IPS-15b (cell line): ENCODE data around the gene TMIGD3.
A peak's percentile ranks its signal among the peaks of the same experiment; 100 is the strongest.

Experiments used
- H3K27me3 ChIP-seq: one replicate; pipeline ENCODE4 v1.6.1; 2013; ENCODE audit warnings: low read length; ENCODE audit not compliant: control insufficient read depth, insufficient read depth
- H3K36me3 ChIP-seq: one replicate; pipeline ENCODE4 v1.6.1; 2013; ENCODE audit warnings: low read length; ENCODE audit not compliant: control insufficient read depth, insufficient read depth
- H3K4me1 ChIP-seq: one replicate; pipeline ENCODE4 v1.6.1; 2013; ENCODE audit warnings: mild to moderate bottlenecking, low read length; ENCODE audit not compliant: control insufficient read depth, insufficient read depth
- H3K4me3 ChIP-seq: one replicate; pipeline ENCODE4 v1.5.1; 2013; ENCODE audit warnings: low read depth, low read length
- H3K9ac ChIP-seq: one replicate; pipeline ENCODE4 v1.6.1; 2013; ENCODE audit warnings: low read depth, mild to moderate bottlenecking, low read length
- H3K9me3 ChIP-seq: one replicate; pipeline ENCODE4 v1.6.1; 2013; ENCODE audit warnings: mild to moderate bottlenecking, low read length; ENCODE audit not compliant: control insufficient read depth, insufficient read depth

TMIGD3 gene

DNA sequence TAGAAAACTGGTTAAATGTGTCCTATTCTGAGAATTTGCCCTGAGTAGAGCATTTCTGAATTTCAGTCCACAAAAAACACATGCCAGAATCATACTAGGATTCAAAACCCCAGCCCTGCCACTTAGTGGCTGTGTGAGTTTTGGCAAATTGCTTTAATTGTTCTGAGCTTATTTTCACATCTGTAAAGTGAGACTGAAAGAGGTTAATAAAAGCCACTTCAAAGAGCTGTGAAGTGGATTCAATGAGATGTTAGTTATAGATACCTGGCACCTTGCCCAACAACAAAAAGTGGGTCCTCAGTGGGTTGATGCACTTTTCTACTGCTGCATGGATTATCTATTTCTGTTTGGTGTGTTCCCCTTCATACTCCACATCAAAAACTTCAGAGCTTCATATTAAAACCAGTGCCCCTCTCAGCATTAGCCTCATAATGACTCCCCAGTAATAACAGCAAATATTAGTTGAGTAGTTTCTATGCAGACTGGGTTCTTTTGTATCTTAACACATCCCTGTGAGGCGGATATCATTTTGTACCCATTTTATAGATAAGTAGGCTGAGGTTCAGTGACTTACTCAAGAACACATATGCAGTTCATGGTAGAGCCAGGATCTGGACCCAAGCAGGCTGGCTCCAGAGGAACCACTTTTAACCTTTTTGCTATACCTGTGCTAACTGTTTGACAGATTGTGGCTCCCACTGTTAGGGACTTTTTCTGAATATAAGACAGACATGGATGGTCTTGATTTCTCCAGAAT, 14.2 kb upstream of the TMIGD3 start:
- Histone ChIP-seq H3K36me3 (no peaks in the 10 kb centered on the region), H3K27me3 (no peaks in the 10 kb centered on the region), H3K9me3 (no peaks in the 10 kb centered on the region), H3K4me1 (no peaks in the 10 kb centered on the region), H3K9ac (no peak overlapping the region), H3K4me3 (no peak overlapping the region)

GRCh38 chr1:111516005-111516535, 12.6 kb upstream of the TMIGD3 start:
- Histone ChIP-seq H3K36me3 (no peaks in the 10 kb centered on the region), H3K27me3 (no peaks in the 10 kb centered on the region), H3K4me1 (no peaks in the 10 kb centered on the region), H3K9ac (no peak overlapping the region), H3K4me3 (peak overlapping the region; percentile 13), H3K9me3 (no peaks in the 10 kb centered on the region)

- Histone ChIP-seq H3K27me3 (no peaks in the 10 kb centered on the region), H3K36me3 (no peaks in the 10 kb centered on the region), H3K4me1 (no peaks in the 10 kb centered on the region), H3K4me3 (peak overlapping the region; percentile 13), H3K9ac (no peak overlapping the region), H3K9me3 (no peaks in the 10 kb centered on the region)
Observed at GRCh38 chr1:111515291-111516004, 12.0 kb upstream of the TMIGD3 start.

GRCh38 chr1:111513410-111514020, 10.1 kb upstream of the TMIGD3 start:
- Histone ChIP-seq H3K9me3 (no peaks in the 10 kb centered on the region), H3K36me3 (no peaks in the 10 kb centered on the region), H3K4me3 (no peak overlapping the region), H3K27me3 (no peaks in the 10 kb centered on the region), H3K4me1 (peaks cover 2% of the 10 kb centered on the region), H3K9ac (no peak overlapping the region)

DNA sequence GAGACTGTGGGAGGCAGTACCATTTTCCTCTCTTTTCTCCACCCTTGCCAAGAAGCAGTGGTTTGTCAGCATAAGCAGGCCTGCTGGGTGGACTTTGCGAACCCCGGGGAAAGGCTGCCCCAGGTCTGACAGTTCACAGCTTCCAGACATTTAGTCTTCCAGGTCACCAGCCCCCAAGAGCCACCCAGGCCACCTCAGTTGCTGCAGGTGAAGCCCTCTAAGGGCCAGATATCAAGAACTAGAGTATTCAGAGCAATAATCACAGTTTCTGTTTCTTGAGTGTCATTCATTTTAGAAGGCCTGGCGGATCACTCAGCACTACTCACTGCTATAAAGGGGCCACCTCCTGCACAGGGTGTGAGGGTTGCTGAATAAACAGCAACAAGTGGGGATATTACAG, 9.5 kb upstream of the TMIGD3 start:
- H3K9ac ChIP-seq = no peak overlapping the region
- peaks cover 6% of the 10 kb centered on the region for H3K4me1 ChIP-seq
- no peaks in the 10 kb centered on the region for H3K36me3 ChIP-seq
- H3K27me3 ChIP-seq = no peaks in the 10 kb centered on the region
- H3K4me3 ChIP-seq = no peak overlapping the region
- H3K9me3 ChIP-seq = no peaks in the 10 kb centered on the region

DNA sequence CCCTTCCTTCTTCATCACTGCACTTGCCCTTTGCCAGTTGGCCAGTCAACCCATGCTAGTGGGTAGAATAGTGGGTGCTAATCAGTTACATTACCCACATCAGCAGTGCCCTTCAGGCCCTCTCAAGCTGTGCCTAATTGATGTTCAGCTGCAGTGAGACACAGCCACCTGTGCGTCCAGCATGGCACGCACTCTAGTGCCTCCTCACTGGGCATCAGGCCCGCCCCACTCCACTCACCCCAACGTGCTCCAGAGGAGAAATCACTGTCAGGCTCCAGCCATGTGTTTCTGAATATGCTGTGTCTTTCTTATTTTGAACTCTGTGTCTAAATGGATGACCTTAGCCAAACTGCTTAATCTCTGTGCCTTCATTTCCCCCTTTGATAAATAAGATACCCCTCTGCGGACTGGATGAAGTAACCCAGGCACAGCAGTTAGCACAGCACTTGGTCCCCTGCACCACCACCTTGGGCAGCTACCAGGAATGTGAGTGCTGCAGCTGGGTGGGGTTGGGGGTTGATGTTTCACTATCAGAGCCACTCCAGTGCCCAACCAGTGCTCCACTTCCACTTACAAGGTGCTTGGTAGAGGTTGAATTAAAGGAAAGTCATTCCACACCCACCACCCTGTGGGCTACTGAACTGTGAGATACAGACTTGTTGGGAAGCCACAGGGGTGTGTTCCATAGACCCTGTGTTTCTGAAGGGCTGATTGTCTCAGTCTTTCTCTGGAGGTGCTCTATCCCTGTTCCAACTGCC, 8.9 kb upstream of the TMIGD3 start:
- H3K9ac ChIP-seq = no peak overlapping the region
- H3K36me3 ChIP-seq = no peaks in the 10 kb centered on the region
- H3K27me3 ChIP-seq = no peaks in the 10 kb centered on the region
- no peaks in the 10 kb centered on the region for H3K9me3 ChIP-seq
- H3K4me3 ChIP-seq = no peak overlapping the region
- peaks cover 9% of the 10 kb centered on the region for H3K4me1 ChIP-seq

GRCh38 chr1:111511370-111511769, 7.9 kb upstream of the TMIGD3 start:
- Histone ChIP-seq H3K9ac (no peak overlapping the region), H3K4me1 (peaks cover 11% of the 10 kb centered on the region), H3K4me3 (no peak overlapping the region), H3K36me3 (no peaks in the 10 kb centered on the region), H3K9me3 (no peaks in the 10 kb centered on the region), H3K27me3 (no peaks in the 10 kb centered on the region)

DNA sequence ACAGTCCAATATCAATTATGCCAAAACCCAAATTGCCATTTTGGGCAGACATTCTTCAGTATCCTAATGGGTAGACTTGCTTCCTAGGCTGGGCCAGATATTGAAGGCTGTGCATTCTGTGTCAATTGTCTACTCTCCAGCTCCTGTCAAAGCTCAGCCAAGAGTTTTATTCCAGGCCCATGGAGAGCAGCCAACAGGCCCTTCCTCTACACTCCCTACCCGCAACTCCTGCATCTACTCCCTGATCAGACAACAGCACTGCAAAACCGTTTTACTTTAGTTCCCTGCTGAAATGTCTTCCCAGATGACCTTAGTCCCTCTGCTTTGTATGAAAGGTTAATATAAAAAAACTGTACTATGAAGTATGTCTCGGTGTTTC, 6.6 kb upstream of the TMIGD3 start:
- Histone ChIP-seq H3K27me3 (no peaks in the 10 kb centered on the region), H3K4me1 (peaks cover 11% of the 10 kb centered on the region), H3K9ac (no peak overlapping the region), H3K36me3 (no peaks in the 10 kb centered on the region), H3K9me3 (no peaks in the 10 kb centered on the region), H3K4me3 (no peak overlapping the region)

- H3K4me1 ChIP-seq = peaks cover 11% of the 10 kb centered on the region
- no peaks in the 10 kb centered on the region for H3K9me3 ChIP-seq
- no peaks in the 10 kb centered on the region for H3K36me3 ChIP-seq
- H3K9ac ChIP-seq = peak overlapping the region; percentile 62
- no peaks in the 10 kb centered on the region for H3K27me3 ChIP-seq
- peak overlapping the region; percentile 52 for H3K4me3 ChIP-seq
Observed at GRCh38 chr1:111507411-111508201, 4.2 kb upstream of the TMIGD3 start.

GRCh38 chr1:111506561-111506960, 3.1 kb upstream of the TMIGD3 start:
- Histone ChIP-seq H3K27me3 (no peaks in the 10 kb centered on the region), H3K4me3 (no peak overlapping the region), H3K4me1 (peaks cover 11% of the 10 kb centered on the region), H3K36me3 (no peaks in the 10 kb centered on the region), H3K9ac (no peak overlapping the region), H3K9me3 (no peaks in the 10 kb centered on the region)

GRCh38 chr1:111505641-111506119, 2.2 kb upstream of the TMIGD3 start:
- H3K36me3 ChIP-seq = no peaks in the 10 kb centered on the region
- H3K27me3 ChIP-seq = no peaks in the 10 kb centered on the region
- no peaks in the 10 kb centered on the region for H3K9me3 ChIP-seq
- no peak overlapping the region for H3K4me3 ChIP-seq
- H3K4me1 ChIP-seq = peaks cover 11% of the 10 kb centered on the region
- no peak overlapping the region for H3K9ac ChIP-seq
